HCEC 1CT (cell line): ENCODE results near the gene ROR2.
A peak's percentile ranks its signal among the peaks of the same experiment; 100 is the strongest.

ENCODE experiments used
- DNase-seq: peaks from one replicate; pipeline ENCODE4 v3.0.0-alpha.2; 2017

Gene ROR2

DNA sequence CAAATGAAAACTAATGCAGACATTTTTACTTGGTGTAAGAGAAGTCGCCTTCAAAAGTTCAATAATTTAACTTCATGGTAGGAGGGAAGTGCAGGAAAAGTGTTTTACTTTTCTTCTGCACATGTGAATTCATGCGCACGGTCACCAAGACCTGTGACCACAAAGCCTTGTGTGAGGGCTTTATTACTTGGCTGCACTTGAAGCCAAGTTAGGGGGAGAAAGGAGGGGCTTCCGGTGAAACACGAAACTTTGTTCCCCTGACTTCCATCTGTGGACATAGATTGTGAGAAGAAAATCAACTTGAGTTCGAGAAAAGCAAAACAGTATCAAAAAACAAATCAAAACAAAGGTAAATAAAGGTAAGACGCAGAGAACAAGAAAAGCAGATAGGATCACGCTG is 239.9 kb downstream of the ROR2 start:
- no peak for DNase-seq

DNA sequence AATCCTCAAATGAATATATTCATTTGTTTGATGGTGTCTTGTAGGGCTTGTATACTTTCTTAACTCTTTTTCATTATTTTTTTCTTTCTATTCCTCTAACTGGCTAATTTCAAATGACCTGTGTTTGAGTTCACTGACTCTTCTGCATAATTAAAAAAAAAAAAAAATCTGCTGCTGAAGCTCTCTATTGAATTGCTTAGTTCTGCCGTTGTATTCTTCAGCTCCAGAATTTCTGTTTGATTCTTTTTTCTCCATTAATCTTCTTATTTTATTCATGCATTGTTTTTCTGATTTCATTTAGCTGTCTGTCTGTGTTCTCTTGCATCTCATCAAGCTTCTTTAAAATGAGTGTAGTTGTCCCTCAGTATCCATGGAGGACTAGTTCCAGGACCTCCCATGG is 244.6 kb downstream of the ROR2 start:
- DNase-seq = no peak

DNA sequence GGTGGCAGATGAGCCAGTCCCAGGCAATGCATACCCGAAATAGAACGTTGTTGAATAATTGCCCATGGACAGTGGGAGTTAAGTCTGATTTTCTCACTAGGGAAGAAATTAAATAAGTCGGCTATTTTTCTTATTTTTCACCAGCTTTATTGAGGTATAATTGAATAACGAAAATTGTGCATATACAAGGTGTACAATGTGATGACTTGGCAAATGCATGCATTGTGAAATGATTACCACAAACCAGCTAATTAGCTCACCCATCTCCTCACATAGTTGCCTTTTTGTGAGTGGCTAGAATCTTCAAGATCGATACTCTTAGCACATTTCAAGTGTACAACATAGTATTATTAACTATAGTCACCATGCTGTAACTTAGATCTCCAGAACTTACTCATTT is 249.6 kb downstream of the ROR2 start:
- DNase-seq = no peak

DNA sequence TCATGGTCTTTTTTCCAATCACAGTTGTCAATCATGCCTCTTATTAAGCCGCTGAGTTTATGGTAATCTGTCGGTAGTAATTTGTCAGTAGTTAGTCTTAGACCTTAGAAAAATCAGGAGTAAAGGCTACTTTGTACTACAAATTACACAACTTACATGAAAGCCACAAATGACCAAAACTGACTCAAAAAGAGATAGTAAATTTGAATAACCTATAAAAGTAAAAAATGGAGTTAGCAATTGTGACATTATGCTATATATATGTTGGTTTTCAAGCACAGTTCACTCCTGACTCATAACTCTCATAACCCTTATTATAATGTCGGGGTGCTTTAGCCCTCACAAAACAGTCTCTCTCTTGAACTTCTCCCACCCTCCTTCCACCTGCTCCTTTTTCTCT is 251.8 kb downstream of the ROR2 start:
- no peak for DNase-seq

DNA sequence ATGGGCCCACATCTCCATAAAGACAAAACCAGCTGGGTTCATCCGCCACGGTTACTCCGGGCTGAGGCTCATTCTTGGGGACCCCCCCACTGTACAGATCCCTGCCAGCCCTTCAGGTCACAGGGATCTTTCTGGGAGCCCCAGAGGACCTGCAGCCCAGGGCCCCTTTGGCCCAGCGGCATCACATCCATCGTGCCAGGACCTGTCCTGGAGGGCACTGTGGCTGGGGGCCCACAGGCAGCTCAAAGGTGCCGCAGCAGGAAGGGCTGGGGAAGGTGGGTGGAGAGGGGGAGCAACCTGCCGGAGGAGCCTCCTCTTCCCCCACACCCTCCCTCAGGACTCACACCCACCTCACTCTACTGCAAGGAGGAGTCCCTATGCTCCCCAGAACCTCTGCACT is 252.8 kb downstream of the ROR2 start:
- DNase-seq = no peak

DNA sequence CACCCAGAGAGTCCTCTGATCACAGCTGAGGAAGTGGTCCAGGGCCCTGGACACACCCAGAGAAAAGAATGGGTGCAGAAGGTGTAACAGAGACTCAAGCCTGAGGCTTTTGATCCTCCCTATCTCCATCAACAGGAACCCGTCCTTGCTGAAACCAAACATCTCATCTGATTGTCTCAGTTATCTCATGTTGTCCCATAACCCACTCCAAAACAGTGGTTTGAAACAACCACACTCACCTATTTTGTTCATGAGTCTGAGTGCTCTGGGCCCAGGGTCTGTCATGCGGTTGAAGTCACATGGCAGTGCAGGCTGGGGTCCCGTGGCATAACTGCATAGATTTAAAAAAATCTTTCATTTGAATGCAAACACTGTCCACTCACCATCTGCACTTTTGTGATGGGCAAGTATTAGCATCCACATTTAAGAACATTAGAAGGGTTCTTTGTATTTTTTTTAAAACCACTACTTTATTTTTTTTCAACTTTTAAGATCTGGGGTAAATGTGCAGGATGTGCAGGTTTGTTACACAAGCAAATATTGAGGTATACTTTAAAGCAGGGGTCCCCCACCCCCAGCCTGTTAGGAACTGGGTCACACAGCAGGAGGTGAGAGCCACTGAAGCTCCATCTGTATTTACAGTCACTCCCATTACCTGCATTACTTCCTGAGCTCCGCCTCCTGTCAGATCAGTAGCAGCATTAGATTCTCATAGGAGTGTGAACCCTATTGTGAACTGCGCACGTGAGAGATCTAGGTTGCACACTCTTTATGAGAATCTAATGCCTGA is 255.8 kb downstream of the ROR2 start:
- DNase-seq = no peak

DNA sequence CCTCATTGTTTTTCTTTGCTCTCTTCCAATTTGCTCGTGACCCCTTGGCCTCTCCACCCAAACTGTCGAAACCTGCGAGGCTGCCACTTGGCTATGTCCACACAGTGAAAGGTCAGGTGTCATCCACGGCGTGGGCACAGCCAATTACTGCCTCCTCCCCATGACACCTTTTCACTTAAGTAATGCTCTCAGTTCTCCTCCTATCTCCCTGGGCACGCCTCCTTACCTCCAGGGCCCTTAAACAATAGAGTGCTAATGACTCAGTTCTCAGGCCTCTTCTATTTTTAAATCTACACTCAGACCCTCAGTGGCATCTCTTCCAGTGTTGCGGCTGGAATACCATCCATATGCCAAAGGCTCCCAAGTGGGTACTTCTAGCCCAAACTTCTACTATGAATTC is 256.8 kb downstream of the ROR2 start:
- no peak for DNase-seq

DNA sequence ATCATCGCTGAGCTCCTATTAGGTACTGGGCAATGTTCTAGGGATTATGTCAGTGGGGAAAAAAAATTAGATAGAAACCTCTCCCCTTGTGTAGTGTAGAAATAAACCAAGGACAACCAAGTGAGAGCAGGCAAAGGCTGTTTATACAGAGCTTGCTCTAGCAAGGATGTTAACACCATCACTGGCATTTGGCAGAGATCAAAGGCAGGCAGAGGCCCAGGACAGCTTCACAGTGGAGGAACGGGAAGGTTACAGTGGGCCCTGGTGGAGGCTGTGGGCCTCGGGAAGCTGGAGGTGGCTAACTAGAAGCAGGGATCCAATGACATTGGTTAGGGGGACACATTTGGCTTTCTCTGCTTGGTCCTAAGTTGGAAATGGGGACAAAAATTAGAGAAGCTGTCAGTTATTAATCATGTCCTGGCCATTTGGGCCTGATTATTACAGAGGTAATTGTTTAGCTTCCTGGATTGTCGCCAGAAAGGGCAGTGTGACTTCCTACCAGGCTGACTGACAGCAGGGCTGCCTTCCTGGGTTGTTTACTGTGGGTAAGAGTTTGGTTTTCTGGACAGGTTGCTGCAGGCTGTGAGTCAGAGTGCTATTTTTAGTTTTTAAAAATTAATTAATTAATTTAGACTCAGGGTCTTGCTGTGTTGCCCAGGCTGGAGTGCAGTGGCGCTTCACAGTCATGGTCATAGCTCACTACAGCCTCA is 259.3 kb downstream of the ROR2 start:
- no peak for DNase-seq

DNA sequence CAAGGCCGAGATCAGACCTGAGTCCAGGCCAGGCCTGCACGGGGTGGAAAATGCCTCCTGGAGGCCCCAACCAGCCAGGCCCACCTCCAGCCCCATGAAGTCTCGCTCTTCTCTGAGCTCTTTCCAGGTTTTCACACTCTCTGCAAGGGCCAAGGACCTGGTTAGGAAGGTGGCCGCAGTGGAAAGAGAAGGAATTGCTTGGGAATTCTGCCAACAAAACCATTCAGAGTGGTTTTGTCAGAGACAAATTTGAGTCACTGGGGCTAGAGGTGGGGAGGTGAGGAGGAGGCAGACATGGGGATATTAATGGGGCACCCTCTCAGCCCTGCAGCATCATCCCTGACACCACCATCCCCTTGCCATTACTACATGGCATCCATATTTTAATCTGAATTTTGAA is 261.0 kb downstream of the ROR2 start:
- no peak for DNase-seq

DNA sequence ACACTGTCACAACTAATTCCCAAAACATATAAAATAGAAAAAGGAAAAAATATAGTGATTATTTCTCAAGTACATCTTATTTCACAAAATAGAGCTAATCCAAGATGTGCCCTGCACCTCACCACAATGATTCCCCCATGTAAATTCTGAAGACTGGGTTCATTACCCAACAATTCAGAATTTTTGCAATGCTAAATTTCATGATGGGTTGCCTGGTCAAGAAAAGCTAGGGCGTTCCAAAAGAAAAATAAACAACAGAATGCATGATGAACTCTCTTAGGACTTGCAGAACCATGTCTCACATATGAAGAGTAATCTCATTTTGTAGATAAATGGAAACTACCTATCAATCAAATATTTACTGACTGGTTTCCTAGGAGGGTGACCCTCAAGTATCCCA is 266.8 kb downstream of the ROR2 start:
- DNase-seq = no peak

DNA sequence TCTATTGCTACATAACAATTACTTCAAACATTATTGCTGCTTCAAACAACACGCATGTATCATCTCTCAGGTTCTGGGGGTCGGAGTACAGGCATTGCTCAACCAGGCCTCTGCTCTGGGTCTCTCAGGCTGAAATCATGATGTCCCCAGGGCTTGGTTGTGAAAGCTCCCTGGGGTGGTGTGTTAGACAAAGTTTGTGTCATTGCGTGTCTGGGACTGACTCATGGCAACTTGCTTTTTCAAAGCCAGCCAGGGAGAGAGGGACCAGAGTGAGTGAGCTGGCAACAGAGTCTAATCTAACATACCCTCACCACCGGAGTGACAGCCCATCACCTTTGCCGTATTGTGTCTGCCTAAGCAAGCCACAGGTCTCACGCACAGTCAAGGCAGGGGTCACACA is 267.2 kb downstream of the ROR2 start:
- DNase-seq = no peak

DNA sequence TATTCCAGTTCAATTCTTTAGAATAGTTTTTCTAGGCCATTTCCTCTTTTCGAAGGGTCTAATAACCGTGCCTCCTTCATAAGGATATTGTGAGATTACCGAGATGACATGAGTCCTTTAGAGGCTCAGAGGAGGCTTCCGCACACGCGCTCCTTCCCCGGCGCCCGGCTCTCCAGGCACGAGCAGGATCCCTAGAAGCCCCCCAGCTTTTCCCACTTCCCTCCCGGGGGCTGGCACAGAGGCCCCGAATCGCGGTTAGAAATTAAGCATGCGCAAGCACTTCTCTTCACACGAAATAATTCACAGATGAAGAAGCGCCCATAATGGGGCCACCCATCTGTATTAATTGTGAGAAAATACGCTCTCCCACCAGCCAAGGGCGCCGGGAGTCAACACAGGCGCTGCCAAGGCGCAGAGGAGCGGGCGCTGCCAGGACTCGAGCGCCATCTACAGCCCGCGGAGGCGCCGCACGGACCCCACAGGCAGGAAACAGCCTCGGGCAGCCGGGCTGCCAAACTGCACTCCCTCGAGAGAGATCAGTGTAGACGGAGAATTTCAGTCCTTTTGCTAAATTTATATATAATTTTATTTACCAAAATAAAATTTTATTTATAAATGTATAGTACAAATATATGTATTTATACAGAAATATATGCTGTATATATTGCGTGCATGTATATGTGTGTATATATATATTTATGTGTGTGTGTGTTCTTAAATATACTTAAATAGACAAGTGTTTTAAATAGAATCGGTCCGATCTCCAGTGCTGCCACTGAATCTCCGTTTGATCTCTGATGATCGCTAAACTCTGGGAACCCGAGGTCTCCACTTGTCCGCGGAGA is 268.3 kb downstream of the ROR2 start:
- DNase-seq = peak; percentile 68

DNA sequence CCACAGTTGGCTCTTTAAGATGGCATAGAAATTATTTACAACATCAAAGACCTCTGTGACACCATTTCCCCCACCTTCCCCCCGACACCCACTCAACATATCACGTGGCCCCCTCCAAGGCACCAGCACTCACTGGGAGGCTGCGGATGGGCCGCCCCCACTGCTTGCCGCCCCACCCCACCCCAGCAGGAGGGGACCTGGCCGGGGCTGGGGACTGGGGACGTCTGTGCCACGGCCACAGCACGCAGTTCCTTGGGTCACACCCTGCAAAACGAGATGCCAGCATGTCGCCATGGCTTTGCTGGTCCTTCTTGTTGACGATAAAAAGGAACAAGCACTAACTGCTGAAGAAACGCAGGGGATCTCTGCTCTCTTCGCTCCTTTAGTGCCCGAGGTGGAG is 269.0 kb downstream of the ROR2 start:
- DNase-seq = no peak

DNA sequence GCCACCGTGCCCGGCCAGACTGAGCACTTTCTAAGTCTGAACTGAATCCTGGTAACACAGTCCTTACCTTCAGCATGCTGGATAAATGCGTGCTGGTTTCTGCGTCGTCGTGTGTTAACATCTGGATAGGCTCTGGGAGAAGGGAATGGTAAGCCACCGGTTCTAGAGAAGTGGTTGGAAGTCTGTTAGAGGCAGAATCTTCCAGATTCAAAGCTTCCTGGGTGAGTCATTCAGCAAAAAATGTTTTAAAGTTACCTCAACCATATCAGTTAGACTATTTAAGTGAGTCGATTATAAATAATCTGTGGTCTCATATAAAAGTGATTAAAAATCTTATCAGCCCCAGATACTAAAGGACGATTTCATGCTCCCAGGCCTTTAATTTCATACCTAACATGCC is 269.9 kb downstream of the ROR2 start:
- DNase-seq = no peak

DNA sequence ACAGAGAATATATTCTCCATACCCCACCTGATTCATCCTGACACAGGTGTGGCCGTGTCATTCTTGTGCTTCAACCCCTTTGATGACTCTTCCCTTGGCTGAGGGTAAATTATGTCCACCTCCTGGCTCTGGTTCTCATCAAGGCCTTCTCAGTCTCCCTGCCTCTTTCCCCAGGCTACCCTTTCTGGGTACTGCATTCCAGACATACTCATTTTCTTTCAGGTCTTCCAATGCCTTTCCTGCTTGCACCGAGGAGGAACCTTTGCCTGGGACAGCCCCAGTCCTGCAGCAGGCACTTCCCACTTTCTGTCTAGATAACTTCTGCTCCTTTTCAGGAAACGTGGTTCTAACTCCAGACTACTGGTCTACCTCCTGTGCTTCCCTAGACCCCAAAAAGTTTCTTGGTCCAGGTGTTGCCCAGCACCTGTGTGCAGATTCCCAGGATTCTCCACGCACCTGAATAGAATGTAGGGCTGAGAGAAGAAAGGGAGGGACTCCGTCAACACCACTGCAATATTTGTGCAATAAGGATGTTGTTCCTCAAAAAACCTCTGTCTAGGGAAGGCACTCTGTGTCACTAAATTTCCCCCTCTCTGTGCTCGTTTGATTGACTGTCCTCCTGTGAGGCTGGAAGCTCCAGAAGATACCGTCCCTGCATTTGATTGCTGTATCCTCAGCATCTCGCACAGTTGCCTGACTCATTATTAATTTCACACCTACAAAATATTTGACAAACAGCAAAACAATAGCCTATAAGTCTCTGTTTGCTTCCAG is 271.0 kb downstream of the ROR2 start:
- DNase-seq = no peak

DNA sequence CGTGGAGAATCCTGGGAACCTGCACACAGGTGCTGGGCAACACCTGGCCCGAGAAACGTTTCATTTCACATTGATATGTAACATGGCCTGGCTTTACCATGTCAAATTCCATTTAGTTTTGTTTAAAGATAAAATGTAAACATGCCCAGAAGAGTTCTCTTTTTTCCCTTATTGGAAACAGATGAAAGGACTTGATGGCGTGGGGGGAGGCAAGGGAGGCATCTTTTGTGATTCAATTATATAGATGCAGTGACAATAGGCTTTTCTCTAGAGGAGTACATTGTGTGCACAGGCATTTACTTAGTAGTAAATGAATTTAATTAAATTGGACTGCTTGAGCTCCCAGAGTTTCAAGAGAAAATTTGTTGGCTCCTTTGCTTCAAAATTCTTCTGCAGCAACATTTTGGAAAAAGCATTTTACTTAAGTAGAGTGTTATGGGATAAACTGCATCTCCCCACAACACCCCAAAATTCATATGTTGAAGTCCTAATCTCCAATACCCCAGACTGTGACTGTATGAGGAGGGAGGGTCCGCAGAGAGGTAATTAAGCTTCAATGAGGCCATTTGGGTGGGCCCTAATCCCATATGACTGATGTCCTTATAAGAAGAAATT is 272.1 kb downstream of the ROR2 start:
- no peak for DNase-seq

DNA sequence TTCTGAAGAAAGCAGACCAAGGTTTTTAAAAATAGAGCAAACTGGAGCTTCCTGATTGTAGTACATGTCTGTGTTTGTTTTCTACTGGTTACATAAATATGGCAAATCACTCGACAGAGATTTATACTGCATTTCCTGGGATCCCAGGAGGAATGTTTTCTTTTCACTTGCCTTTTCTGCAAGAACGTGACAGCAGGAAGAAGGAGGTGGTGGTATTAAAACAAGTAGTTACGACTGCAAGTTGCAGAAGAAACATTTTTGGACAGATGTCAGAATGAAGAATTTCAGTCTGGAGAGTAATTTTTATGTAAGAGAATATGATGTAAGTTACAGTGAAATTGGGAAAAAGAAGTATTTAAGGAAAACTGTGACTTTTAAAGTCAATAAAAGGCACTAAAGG is 272.7 kb downstream of the ROR2 start:
- DNase-seq = no peak

DNA sequence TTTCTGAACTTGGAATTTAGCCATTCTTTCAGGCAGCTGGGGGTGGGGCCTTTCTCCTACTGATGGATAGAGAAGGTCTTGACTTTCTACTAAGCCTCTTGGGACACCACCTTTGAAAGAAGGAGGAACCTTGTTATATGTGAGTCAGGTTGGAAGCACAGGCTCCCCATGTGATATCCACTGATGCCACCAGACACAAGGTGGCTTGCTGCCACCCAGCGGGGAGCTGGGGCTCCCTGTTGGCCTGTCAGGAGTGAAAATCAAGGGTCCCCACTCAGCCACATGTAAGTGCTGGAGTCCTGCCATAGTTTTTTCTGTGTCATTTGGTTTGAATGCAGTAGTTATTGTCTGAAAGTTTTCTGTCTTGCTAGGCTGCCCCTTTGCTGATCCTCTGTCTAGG is 274.0 kb downstream of the ROR2 start:
- DNase-seq = no peak

DNA sequence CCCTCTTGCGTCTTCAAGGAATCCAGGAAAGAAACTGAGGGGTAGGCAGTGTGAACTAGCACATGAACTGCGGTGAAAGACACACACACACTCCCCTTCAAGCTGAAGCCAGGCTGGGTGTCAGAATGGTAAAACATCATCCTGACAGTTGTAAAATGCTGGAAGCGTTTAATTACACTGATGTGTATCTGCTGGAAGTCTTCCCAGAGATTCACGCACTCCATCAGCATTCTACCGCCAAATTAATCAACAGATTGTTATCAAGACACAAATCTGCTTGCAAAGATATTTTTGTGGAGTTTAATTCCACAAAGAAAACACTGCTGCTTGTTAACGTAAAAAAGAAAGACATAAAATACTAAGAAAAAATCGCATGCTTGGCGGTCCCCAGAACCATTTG is 285.4 kb downstream of the ROR2 start:
- no peak for DNase-seq

DNA sequence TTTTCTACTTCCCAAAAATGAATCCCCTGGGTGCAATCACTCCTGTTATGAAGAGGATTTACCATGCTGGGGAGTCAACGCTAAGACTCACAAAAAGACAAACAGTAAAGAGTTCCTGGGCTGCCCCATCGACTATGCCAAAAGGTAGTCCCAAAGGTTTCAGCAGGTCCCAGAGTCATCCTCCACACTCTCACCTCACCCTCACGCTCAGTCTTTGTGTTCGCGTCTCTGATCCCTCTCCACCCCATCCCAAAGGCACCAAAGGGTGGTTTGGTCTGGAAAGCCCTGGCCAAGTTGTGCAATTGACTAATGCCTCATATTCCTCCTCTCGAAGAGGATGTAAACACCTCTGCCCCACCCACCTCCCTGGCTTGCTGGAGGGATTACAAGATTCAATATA is 286.2 kb downstream of the ROR2 start:
- no peak for DNase-seq

DNA sequence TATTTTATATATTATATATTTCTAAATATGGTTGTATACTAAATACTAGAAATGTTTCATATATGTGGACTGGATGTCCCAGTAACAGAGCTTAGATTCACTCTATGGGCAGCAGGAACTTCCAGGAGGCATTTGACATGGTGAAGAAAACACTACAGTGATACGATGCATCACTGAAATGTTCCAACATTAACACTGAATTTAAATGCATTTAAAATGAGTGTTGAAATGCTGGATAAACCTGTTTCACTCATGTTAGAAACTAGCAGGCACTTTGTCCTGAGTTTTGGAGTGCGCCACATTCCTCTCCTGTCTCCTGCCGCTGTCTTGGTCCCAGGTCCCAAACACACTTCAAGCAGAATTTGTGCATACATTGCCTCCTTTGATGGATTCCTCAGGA is 288.6 kb downstream of the ROR2 start:
- DNase-seq = no peak

DNA sequence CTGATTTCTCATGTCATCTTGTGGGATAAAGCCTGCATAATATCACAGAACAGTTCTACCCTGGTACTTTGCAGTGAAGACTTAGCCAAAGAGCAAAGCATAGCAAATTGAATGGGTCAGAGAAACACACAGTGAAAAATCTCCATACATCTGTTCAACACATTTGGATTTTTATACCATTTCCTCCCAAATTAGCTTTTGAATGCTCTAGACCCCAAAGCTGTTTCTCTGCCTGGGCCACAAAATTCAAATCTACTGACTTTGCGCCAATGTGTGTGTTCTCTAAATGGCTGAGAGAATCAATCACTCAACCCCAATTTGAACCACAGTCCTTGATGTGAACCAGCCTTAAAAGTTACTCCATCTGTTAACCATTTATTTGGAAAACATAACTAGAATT is 289.5 kb downstream of the ROR2 start:
- DNase-seq = no peak
